ENCODE data around the gene DNPH1. TPM values are rescaled to one million over a fixed set of nuclear protein-coding genes. Genes with fewer than 3 reads are reported as not detected.

DNPH1 gene
- polyA plus RNA-seq, 1 experiment = 63.9 TPM

DNA sequence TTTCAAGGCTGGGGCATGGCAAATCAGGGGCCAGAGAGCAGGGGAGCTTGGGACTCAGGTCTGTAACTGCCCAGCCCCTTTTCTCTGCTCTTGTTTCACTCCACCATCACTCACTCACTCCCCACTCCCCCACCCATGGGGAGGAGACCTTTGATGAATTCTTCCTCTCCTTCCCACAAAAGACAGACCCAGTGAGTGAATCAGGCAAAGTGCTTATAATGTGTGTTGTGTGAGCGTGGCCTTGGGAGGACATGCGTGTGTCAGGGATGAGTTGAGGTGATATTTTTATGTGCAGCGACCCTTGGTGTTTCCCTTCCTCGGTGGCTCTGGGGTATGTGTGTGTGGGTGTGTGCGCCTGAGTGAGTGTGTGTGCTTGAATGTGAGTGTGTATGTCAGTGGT is 48.3 kb downstream of the DNPH1 start:
- H3K4me3 ChIP-seq (ENCODE audit: low read depth, low read length) = no peak overlapping the region
- no peak for DNase-seq (ENCODE audit: low read depth)
- CTCF ChIA-PET = interaction anchor here (2.6 kb wide), 1 partner anchor 48 kb away, joined by 9 read pairs; the partner anchor contains the start of gene DNPH1

DNA sequence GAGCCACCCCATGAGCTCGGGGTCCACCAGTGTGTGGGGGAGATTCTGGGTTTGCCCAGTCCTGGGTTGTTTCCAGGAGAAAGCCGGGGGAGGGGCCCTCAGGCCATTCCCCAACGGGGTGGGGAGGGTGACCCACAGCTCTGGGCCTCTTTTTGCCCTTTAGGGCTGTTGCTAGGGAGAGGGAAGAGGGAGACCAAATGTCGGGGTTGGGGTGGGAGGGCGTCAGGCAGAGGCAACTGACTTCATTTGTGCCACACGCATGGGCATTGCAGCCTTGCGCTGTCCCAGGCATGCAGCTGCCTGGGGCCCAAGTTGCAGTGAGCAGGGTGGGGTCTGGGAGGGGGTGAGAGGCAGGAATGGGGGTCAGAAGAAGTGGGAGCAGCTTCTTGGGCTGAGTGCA is 49.2 kb downstream of the DNPH1 start:
- peaks cover 34% of the 10 kb centered on the region for H3K36me3 ChIP-seq (ENCODE audit: control insufficient read depth, insufficient read depth, low read length)
- POLR2A ChIA-PET = no interaction called here
- no peak overlapping the region for H3K4me3 ChIP-seq (ENCODE audit: low read depth, low read length)
- CTCF ChIA-PET = interaction anchor here (2.6 kb wide), 1 partner anchor 49 kb away, joined by 9 read pairs; the partner anchor contains the start of gene DNPH1
- TF ChIP-seq, protein P1, sequence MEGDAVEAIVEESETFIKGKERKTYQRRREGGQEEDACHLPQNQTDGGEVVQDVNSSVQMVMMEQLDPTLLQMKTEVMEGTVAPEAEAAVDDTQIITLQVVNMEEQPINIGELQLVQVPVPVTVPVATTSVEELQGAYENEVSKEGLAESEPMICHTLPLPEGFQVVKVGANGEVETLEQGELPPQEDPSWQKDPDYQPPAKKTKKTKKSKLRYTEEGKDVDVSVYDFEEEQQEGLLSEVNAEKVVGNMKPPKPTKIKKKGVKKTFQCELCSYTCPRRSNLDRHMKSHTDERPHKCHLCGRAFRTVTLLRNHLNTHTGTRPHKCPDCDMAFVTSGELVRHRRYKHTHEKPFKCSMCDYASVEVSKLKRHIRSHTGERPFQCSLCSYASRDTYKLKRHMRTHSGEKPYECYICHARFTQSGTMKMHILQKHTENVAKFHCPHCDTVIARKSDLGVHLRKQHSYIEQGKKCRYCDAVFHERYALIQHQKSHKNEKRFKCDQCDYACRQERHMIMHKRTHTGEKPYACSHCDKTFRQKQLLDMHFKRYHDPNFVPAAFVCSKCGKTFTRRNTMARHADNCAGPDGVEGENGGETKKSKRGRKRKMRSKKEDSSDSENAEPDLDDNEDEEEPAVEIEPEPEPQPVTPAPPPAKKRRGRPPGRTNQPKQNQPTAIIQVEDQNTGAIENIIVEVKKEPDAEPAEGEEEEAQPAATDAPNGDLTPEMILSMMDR (IDR thresholded peaks at IDR 0.05; ENCODE audit: insufficient read depth, low read depth, low read length) = no peak
- no peaks in the 10 kb centered on the region for H3K27me3 ChIP-seq (ENCODE audit: control insufficient read depth, insufficient read depth, low read length)
- DNase-seq (ENCODE audit: low read depth) = no peak

More for the DNA sequence above, 48.3 kb downstream of the DNPH1 start:
- Histone ChIP-seq H3K27me3 (ENCODE audit: control insufficient read depth, insufficient read depth, low read length) (no peaks in the 10 kb centered on the region), H3K36me3 (ENCODE audit: control insufficient read depth, insufficient read depth, low read length) (peaks cover 29% of the 10 kb centered on the region)
- TF ChIP-seq, protein P1 (IDR thresholded peaks at IDR 0.05; ENCODE audit: insufficient read depth, low read depth, low read length) = no peak
- POLR2A ChIA-PET = no interaction called here

DNA sequence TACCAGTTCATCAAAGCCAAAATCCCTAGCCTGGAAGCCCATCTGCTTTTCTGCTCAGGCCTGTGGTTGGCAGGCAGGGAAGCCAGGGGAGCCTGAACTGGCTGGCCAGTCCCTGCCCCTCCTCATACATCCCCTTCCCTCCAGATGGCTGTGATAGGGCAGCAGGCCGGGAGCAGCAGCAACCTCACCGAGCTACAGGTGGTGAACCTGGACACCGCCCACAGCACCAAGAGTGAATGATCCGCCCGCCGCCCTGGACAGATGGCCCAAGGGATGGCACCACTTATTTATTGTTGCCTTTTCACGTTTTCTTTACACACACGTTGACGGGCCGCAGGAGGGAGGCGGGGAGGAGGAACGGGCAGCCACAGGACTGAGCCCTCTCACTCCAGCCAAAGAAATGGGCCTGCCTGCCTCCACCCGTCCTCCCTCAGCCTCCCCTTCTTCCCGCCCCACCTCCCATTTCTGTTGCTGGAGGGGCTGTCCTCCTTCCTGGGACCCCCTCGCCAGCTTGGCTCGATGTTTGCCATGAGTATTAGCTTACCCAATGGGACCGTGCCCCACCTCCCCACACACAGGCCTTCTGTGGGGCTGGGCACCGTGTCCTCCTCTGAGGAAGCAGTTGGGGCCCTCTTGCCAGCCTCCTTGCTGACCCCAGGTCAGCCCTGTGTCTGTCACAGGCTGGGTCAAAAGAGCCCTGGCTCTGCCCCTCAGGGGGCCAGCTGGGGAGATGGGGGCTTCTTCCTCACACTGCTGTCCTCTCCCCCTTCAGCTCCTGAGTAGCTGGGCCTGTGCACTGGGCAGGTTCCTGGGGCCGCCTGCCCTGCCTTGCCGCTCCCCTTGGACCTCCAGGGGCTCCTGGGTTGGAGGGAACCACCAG is 50.1 kb downstream of the DNPH1 start:
- TF ChIP-seq, protein P1 (IDR thresholded peaks at IDR 0.05; ENCODE audit: insufficient read depth, low read depth, low read length) = no peak
- CTCF ChIA-PET = interaction anchor here (2.6 kb wide), 1 partner anchor 50 kb away, joined by 9 read pairs; the partner anchor contains the start of gene DNPH1
- H3K36me3 ChIP-seq (ENCODE audit: control insufficient read depth, insufficient read depth, low read length) = peaks cover 34% of the 10 kb centered on the region

DNA sequence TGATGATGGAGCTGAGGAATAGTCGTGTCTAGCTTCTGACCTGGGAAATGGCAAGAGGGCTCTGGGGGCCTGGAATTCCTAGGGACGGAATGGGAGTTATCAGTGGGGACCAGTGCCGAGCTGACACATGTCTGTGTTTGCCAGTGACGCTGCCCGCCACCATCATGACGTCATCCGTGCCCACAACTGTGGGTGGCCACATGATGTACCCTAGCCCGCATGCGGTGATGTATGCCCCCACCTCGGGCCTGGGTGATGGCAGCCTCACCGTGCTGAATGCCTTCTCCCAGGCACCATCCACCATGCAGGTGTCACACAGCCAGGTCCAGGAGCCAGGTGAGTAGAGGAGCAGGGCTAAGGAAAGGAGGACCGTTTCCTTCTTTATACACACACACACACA is 51.1 kb downstream of the DNPH1 start:
- CTCF ChIA-PET = no interaction called here
- POLR2A ChIA-PET = no interaction called here
- Histone ChIP-seq H3K36me3 (ENCODE audit: control insufficient read depth, insufficient read depth, low read length) (peaks cover 34% of the 10 kb centered on the region), H3K4me3 (ENCODE audit: low read depth, low read length) (no peak overlapping the region), H3K27me3 (ENCODE audit: control insufficient read depth, insufficient read depth, low read length) (no peaks in the 10 kb centered on the region)
- DNase-seq (ENCODE audit: low read depth) = no peak
- TF ChIP-seq, protein P1 (IDR thresholded peaks at IDR 0.05; ENCODE audit: insufficient read depth, low read depth, low read length) = no peak

More for the DNA sequence above, 50.1 kb downstream of the DNPH1 start:
- POLR2A ChIA-PET = no interaction called here
- H3K27me3 ChIP-seq (ENCODE audit: control insufficient read depth, insufficient read depth, low read length) = no peaks in the 10 kb centered on the region
- DNase-seq (ENCODE audit: low read depth) = no peak
- H3K4me3 ChIP-seq (ENCODE audit: low read depth, low read length) = no peak overlapping the region

DNA sequence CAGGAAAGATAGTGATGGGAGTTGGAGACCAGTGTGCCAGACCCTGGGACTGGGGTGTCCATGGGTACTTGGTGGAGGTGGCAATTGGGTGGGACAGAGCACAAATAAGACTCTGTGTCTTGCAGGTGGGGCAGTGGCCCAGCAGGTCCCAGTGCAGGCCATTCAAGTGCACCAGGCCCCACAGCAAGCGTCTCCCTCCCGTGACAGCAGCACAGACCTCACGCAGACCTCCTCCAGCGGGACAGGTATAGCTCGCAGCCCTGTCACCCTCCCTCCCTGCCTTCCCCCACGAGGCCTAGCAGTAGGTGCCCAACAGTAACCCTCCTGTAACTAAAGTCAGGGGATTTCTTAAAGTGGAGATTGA is 52.9 kb downstream of the DNPH1 start:
- Histone ChIP-seq H3K36me3 (ENCODE audit: control insufficient read depth, insufficient read depth, low read length) (peaks cover 34% of the 10 kb centered on the region), H3K4me3 (ENCODE audit: low read depth, low read length) (no peak overlapping the region), H3K27me3 (ENCODE audit: control insufficient read depth, insufficient read depth, low read length) (no peaks in the 10 kb centered on the region)
- DNase-seq (ENCODE audit: low read depth) = no peak
- TF ChIP-seq, protein P1 (IDR thresholded peaks at IDR 0.05; ENCODE audit: insufficient read depth, low read depth, low read length) = no peak
- ChIA-PET POLR2A (no interaction called here), CTCF (no interaction called here)

All from BJ (cell line).